HL-60 (cell line): ENCODE data around the gene PFN4.

ENCODE experiments used
- DNase-seq, 2 experiments: peaks; one replicate each; pipeline ENCODE4 v3.0.0-alpha.2; 2010 to 2020; ENCODE audit warnings: low read depth in 1 of 2, low spot score in 1 of 2
- H3K27ac ChIP-seq: fragments of 250-450 bp; sonication (Bioruptor Pico); replicated peaks from 2 replicates; pipeline ENCODE4 v1.5.1; 2020; ENCODE audit warnings: mild to moderate bottlenecking, moderate library complexity
- H3K27me3 ChIP-seq: fragments of 250-450 bp; sonication (Bioruptor Pico); 2 replicates; pipeline ENCODE4 v1.5.1; 2021; ENCODE audit warnings: mild to moderate bottlenecking, moderate library complexity; ENCODE audit not compliant: insufficient read depth, poor library complexity, severe bottlenecking
- H3K4me3 ChIP-seq: replicated peaks from 2 replicates; pipeline ENCODE4 v1.5.1; 2011; ENCODE audit warnings: mild to moderate bottlenecking, control low read depth, low read length; ENCODE audit not compliant: insufficient read depth
- CTCF ChIP-seq: IDR thresholded peaks from one replicate; pipeline ENCODE4 v1.5.1; 2011; ENCODE audit warnings: low read length, control low read depth, inconsistent platforms; ENCODE audit not compliant: insufficient read depth
- GABPA ChIP-seq: IDR thresholded peaks from 2 replicates; pipeline ENCODE4 v1.6.1; 2012; ENCODE audit warnings: low read depth
- POLR2AphosphoS5 ChIP-seq: IDR thresholded peaks from 2 replicates; pipeline ENCODE4 v1.6.1; 2012; ENCODE audit warnings: low read depth
- REST ChIP-seq: IDR thresholded peaks from 2 replicates; pipeline ENCODE4 v1.6.1; 2012; ENCODE audit warnings: low read depth; ENCODE audit not compliant: insufficient replicate concordance
- SPI1 ChIP-seq: IDR thresholded peaks from 2 replicates; pipeline ENCODE4 v1.6.1; 2012; ENCODE audit warnings: low read depth, mild to moderate bottlenecking, borderline replicate concordance

Gene PFN4

GRCh38 chr2:24105816-24106215, 17.3 kb downstream of the PFN4 start:
- TF ChIP-seq GABPA (no peak), REST (no peak), CTCF (no peak), SPI1 (no peak), POLR2AphosphoS5 (no peak)
- no peak for DNase-seq
- H3K27me3 ChIP-seq, result no peaks in the 10 kb centered on the region

DNA sequence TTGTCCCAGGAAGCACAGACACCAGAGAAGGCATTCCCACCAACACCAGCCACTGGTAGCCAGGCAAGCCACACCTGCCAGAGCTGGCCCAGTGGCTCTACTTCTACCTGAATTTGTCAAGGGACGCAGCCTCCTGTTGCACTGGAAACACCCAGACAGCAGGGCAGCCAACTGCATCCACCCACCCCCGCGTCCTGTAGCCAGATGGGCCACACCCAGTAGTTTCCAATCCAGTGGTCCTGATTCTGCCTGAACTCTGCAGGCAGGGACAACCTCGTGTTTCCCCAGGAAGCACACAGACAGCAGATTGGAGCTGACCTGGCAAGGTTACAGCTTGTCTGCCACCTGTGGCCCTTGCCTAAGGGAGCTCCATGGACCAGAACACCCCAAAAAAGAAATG, 18.2 kb downstream of the PFN4 start:
- Histone ChIP-seq H3K27me3 (no peaks in the 10 kb centered on the region), H3K27ac (no peak overlapping the region), H3K4me3 (no peak overlapping the region)
- no peak for TF ChIP-seq GABPA
- no peak for TF ChIP-seq CTCF
- TF ChIP-seq POLR2AphosphoS5, result no peak
- TF ChIP-seq REST, result no peak
- no peak for TF ChIP-seq SPI1
- no peak for DNase-seq

More at GRCh38 chr2:24105816-24106215, 17.3 kb downstream of the PFN4 start:
- Histone ChIP-seq H3K4me3 (no peak overlapping the region), H3K27ac (no peak overlapping the region)

- Histone ChIP-seq H3K27me3 (no peaks in the 10 kb centered on the region), H3K27ac (no peak overlapping the region), H3K4me3 (no peak overlapping the region)
- DNase-seq, result no peak
- TF ChIP-seq POLR2AphosphoS5 (no peak), CTCF (no peak), SPI1 (no peak), REST (no peak), GABPA (no peak)
Observed at GRCh38 chr2:24104110-24104650, 19.0 kb downstream of the PFN4 start.
